Natural killer cell treated with Interleukin-12 subunit alpha and Interleukin-12 subunit beta and Interleukin-15 and Interleukin-18, amount 100 ng/mL, for 72 hours (primary cell): ENCODE measurements around the gene COG2. TPM values are rescaled to one million over a fixed set of nuclear protein-coding genes. Genes with fewer than 3 reads are reported as not detected.
"Not testable (repeated sequence)": the region's sequence is repeated elsewhere in the genome, so short reads cannot be mapped to it uniquely, and the experiment has no call there.

Experiments
- ATAC-seq, 2 donors: fragments of 150-1000 bp; cut with Tn5 transposase in 1 of 2; sonication (Bioruptor Pico), chemical (Tn5 transposase) in 1 of 2; 2 replicates each; pipeline ENCODE4 v1.10.0; 2021
- DNase-seq: peaks from one replicate; pipeline ENCODE4 v3.0.0; 2022; ENCODE audit warnings: low spot score
- H3K27ac Mint-ChIP-seq, 2 donors: 1 replicate in 1 of 2; 2 replicates in 1 of 2; pipeline ENCODE4 v1.8.0; 2022; ENCODE audit warnings: mixed read lengths in 2 of 2, mild to moderate bottlenecking in 1 of 2, moderate library complexity in 1 of 2
- H3K27me3 Mint-ChIP-seq, 2 donors: 1 replicate in 1 of 2; 2 replicates in 1 of 2; pipeline ENCODE4 v1.8.0; 2022; ENCODE audit warnings: mixed read lengths in 2 of 2
- H3K36me3 Mint-ChIP-seq: one replicate; pipeline ENCODE4 v1.8.0; 2022; ENCODE audit warnings: mixed read lengths
- H3K4me1 Mint-ChIP-seq, 2 donors: 1 replicate in 1 of 2; 2 replicates in 1 of 2; pipeline ENCODE4 v1.8.0; 2022; ENCODE audit warnings: low read depth in 2 of 2, mixed read lengths in 2 of 2, mild to moderate bottlenecking in 1 of 2
- H3K4me3 Mint-ChIP-seq: one replicate; pipeline ENCODE4 v1.8.0; 2022; ENCODE audit warnings: mixed read lengths
- H3K9me3 Mint-ChIP-seq: 2 replicates; pipeline ENCODE4 v1.8.0; 2022; ENCODE audit warnings: mixed read lengths
- total RNA-seq, 2 donors: library from RNA; stranded (reverse); gene quantifications; one replicate each; pipeline ENCODE4 v1.2.3, GENCODE V29; 2022

Gene COG2, protein sequence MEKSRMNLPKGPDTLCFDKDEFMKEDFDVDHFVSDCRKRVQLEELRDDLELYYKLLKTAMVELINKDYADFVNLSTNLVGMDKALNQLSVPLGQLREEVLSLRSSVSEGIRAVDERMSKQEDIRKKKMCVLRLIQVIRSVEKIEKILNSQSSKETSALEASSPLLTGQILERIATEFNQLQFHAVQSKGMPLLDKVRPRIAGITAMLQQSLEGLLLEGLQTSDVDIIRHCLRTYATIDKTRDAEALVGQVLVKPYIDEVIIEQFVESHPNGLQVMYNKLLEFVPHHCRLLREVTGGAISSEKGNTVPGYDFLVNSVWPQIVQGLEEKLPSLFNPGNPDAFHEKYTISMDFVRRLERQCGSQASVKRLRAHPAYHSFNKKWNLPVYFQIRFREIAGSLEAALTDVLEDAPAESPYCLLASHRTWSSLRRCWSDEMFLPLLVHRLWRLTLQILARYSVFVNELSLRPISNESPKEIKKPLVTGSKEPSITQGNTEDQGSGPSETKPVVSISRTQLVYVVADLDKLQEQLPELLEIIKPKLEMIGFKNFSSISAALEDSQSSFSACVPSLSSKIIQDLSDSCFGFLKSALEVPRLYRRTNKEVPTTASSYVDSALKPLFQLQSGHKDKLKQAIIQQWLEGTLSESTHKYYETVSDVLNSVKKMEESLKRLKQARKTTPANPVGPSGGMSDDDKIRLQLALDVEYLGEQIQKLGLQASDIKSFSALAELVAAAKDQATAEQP
- total RNA-seq: 10 to 100 TPM; 21.8 to 36.1 TPM

DNA sequence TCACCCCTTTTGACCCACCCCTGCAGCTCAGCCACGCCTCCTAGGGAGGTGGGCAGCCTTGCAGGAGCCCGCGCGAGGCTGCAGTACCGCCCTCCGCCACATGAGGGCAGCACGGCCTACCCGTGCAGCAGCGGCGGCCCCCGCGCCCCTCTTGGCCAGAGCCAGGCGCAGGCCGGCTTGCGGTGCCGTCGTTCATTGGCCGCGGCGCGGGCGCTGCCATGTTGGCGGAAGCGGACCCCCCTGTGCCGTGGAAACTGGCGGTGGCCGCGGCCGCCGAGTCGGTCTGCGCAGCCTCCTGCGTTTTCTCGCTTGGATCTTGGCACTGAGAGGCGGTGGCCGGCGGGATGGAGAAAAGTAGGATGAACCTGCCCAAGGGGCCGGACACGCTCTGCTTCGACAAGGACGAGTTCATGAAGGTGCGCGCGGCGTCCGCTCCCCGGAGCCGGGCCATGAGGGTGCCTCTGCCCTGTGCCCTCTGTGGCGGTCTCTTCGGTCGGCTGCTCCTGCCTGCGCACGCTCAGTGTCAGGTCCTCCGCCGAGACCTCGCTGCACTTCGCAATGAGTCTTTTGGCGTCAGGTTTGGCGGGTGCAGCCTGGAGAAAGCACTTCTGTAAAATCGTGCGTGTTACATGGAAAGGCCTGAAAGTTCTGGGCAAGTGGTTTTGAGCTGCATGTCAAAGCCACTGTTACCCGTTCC lies at the start of gene COG2:
TSS of gene COG2 (plus strand) at position 219 of the 697 bp plus-strand sequence. CDS start at position 345, 126 bp downstream.
- Mint-ChIP-seq H3K9me3 (no peaks in the 10 kb centered on the region), H3K4me3 (peak within 1 kb of the TSS; percentile 87), H3K36me3 (peaks cover 12% of the 10 kb centered on the region), H3K27me3 (peaks cover 16 to 29% of the 10 kb centered on the region in 2 donors), H3K4me1 (peaks cover 34 to 43% of the 10 kb centered on the region in 2 donors), H3K27ac (peak within 1 kb of the TSS; percentile 69 to 94)
- DNase-seq (peak; percentile 97), ATAC-seq (peak; percentile 97 to 99)

DNA sequence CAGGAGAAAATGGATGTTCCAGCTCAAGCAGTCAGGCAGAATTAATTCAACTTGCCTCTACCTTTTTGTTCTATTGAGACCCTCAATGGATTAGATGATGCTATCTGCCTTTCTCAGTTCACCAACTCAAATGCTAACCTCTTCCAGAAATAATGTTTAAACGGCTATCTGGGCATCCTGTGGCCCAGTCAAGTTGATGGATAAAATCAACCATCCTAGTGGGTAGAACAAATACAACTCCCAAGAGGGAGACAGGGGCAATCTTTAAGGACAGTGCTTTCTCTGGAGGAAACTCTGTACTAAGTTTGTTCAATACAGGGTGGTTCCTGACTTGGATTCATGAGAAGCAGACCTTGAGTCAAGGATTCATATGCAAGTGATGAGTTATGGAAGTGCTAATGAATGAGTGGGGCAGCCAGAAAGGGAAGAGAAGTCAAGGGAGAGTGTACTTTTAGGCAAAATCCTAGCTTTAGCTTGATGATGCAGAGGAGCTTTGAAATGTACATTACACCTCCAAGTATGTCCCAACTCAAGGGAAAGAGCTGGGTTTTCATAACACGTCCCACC lies 49.4 kb upstream of the COG2 start:
- H3K27ac Mint-ChIP-seq: no peak overlapping the region
- peaks cover 0 to 6% of the 10 kb centered on the region in 2 donors for H3K4me1 Mint-ChIP-seq
- H3K36me3 Mint-ChIP-seq: no peaks in the 10 kb centered on the region
- ATAC-seq: no peak
- no peak overlapping the region for H3K4me3 Mint-ChIP-seq
- no peaks in the 10 kb centered on the region for H3K9me3 Mint-ChIP-seq
- peaks cover 22 to 58% of the 10 kb centered on the region in 2 donors for H3K27me3 Mint-ChIP-seq
- no peak for DNase-seq

DNA sequence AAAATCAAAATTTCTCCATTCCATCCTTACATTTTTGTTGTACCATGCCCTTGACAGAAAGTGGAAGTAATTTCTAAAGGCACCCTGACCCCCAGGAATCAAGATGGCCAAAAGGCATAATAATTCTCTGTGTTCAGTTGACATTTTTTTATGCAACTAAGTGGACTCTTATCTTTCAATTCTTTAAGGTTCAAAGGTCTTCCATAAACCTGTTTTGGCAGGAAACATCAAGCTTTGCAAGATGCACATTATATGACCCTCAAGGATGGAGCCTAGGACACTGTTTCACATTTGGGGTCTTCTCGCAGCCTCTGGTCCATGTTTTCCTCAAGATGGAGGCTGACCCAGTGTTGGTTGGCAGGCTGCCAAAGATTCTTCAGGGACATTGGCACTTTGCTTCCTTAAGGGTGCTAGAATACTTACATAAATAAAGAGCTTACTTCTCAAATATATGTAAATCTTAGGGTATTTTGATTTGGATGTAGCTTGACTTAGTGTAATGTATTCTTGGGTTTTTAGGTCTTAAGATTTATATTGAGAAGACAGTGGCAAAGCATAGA lies 48.0 kb upstream of the COG2 start:
- Mint-ChIP-seq H3K4me3 (no peak overlapping the region), H3K9me3 (no peaks in the 10 kb centered on the region), H3K27me3 (peaks cover 18 to 53% of the 10 kb centered on the region in 2 donors), H3K27ac (no peak overlapping the region), H3K36me3 (no peaks in the 10 kb centered on the region), H3K4me1 (no peaks in the 10 kb centered on the region)
- DNase-seq (no peak), ATAC-seq (no peak)

DNA sequence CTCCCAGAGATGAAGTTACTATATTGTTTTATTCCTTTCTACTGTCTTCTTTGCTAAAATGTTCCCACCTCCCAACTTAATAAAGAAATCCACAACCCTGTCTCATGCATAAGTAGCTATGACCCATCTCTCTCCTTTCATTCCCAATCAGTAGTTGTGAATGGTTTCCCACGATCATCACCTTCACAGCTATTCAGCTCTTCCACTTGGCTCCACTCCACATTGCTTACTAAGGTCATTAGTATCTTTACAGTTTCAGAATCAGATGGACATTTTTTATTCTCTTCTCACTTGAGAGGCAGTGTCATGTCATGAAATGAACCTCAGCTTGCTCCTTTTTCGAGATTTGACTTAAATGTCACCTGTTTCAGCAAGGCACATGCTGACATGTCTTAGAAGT lies 47.1 kb upstream of the COG2 start:
- H3K4me1 Mint-ChIP-seq: no peaks in the 10 kb centered on the region
- DNase-seq (no peak), ATAC-seq (no peak)
- no peak overlapping the region for H3K4me3 Mint-ChIP-seq
- H3K27ac Mint-ChIP-seq: no peak overlapping the region
- H3K9me3 Mint-ChIP-seq: no peaks in the 10 kb centered on the region
- H3K27me3 Mint-ChIP-seq: peaks cover 18 to 50% of the 10 kb centered on the region in 2 donors
- no peaks in the 10 kb centered on the region for H3K36me3 Mint-ChIP-seq

DNA sequence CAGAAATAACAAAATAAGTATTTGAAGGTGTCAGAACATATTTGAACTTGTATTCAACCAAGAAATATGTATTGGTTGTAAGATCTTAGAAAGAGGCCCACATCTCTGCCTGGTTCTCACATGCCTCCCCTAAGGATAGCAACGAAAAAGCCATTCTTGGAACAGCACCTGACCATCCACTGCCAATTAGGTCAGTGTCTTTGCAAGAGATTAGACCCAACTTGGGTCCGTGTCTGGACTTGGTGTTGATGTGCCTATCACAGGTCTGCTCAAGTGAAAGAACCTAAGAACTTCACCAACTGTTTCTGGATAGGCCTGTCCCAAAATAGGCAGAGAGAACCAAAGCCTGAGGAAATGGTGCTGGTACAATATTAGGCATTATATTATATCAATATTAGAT lies 46.0 kb upstream of the COG2 start:
- ATAC-seq (no peak), DNase-seq (no peak)
- Mint-ChIP-seq H3K27me3 (peaks cover 18 to 49% of the 10 kb centered on the region in 2 donors), H3K27ac (no peak overlapping the region), H3K4me3 (no peak overlapping the region), H3K9me3 (no peaks in the 10 kb centered on the region), H3K4me1 (no peaks in the 10 kb centered on the region), H3K36me3 (no peaks in the 10 kb centered on the region)

DNA sequence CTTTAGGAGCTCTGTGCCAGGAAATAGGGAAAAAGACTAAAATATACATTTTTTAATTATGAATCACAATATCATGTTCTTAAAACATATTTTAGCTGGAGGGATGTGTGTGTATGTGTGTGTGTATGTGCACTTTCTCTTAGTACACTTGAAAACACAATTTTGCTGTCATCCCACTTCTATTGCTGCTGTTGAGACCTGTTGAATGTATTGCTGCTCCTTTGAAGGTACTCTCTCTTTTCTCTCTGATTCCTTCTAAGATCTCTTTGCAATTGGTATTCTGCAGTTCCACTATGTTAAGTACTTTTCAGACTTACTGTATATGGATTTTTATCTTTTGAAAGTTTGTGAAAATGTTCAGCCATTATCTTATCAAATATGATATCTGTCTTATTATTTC lies 43.5 kb upstream of the COG2 start:
- ATAC-seq (no peak), DNase-seq (no peak)
- Mint-ChIP-seq H3K9me3 (no peaks in the 10 kb centered on the region), H3K4me1 (no peaks in the 10 kb centered on the region), H3K36me3 (no peaks in the 10 kb centered on the region), H3K27ac (no peak overlapping the region), H3K27me3 (peaks cover 24 to 47% of the 10 kb centered on the region in 2 donors), H3K4me3 (no peak overlapping the region)

DNA sequence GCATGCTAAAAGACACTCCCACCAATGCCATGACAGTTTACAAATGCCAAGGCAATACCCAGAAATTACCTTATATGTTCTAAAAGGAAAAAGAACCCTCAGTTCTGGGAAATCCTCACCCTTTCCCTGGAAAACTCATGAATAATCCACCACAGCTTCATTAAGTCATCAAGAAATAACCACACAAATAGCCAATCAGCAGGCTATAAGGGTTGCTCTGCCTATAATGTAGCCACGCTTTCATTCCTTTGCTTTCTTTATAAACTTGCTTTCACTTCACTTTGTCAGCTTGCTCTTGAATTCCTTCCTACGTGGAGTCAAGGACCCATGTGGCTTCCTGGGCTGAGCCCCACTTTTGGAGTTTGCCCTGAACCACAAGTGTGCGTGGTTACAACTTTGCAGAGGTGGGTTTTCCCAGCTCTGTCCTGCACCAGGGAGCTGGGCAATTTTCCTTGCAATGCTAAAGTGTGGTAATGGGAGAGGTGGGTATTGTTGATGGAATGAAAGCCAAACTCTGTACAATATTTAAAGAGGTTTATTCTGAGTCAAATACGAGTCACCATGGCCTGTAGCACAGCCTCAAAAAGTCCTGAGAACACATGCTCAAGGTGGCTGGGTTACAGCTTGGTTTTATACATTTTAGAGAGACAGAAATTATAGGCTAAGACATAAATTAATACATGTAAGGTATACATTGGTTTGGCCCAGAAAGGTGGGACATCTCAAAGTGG lies 42.2 kb upstream of the COG2 start:
- no peak for ATAC-seq
- peaks cover 21 to 41% of the 10 kb centered on the region in 2 donors for H3K27me3 Mint-ChIP-seq
- no peak overlapping the region for H3K27ac Mint-ChIP-seq
- H3K4me3 Mint-ChIP-seq: no peak overlapping the region
- no peaks in the 10 kb centered on the region for H3K36me3 Mint-ChIP-seq
- no peaks in the 10 kb centered on the region for H3K9me3 Mint-ChIP-seq
- no peak for DNase-seq
- H3K4me1 Mint-ChIP-seq: no peaks in the 10 kb centered on the region

DNA sequence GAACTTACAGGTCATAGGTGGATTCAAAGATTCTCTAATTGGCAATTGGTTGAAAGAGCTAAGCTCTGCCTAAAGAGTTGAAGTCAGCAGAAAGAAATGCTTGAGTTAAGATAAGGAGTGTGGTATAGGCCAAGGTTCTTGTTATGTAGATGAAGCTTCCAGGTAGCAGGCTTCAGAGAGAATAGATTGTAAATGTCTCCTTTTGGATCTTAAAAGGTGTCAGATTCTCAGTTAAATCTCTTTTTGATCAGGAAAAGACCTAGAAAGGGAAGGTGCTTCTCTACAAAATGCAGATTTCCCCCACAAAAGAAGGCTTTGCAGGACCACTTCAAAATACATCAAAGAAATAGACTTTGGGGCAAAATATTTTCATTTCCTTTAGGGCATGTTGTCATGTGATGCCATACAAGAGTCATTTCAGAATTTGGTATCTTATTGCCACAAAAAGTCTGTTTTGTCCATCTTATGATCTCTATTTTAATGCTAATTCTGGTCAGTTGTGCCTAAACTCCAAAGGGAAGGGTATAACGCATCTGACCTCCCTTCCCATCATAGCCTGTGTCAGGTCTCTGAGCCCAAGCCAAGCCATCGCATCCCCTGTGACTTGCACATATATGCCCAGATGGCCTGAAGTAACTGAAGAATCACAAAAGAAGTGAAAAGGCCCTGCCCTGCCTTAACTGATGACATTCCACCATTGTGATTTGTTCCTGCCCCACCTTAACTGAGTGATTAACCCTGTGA lies 41.5 kb upstream of the COG2 start:
- H3K4me1 Mint-ChIP-seq, ATAC-seq, DNase-seq, H3K36me3 Mint-ChIP-seq, H3K9me3 Mint-ChIP-seq, H3K4me3 Mint-ChIP-seq, H3K27ac Mint-ChIP-seq: not testable (repeated sequence)
- H3K27me3 Mint-ChIP-seq: peaks cover 19 to 35% of the 10 kb centered on the region in 2 donors

DNA sequence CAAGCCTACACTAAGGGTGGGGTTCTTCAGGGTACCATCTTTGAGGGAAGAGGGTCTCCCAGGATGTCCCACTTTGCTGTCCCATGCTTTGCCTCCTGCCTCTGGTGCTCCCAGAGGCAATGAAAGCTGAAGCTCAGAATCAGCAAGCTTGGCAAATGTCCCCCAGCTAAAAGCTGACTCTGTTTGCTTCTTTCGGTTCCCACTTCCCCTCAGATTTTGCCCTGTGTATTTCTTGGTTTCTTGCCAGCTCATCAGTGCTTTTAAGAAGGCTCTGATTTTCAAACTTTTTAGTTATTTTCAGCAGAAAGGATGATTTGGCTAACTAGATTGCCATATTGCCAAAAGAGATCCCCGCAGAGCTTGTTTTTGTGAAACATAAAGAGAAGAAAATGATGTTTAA lies 33.1 kb upstream of the COG2 start:
- no peaks in the 10 kb centered on the region for H3K4me1 Mint-ChIP-seq
- no peak overlapping the region for H3K27ac Mint-ChIP-seq
- ATAC-seq: no peak
- H3K36me3 Mint-ChIP-seq: no peaks in the 10 kb centered on the region
- H3K4me3 Mint-ChIP-seq: no peak overlapping the region
- DNase-seq: no peak
- no peaks in the 10 kb centered on the region for H3K9me3 Mint-ChIP-seq
- H3K27me3 Mint-ChIP-seq: peaks cover 8 to 9% of the 10 kb centered on the region in 2 donors

DNA sequence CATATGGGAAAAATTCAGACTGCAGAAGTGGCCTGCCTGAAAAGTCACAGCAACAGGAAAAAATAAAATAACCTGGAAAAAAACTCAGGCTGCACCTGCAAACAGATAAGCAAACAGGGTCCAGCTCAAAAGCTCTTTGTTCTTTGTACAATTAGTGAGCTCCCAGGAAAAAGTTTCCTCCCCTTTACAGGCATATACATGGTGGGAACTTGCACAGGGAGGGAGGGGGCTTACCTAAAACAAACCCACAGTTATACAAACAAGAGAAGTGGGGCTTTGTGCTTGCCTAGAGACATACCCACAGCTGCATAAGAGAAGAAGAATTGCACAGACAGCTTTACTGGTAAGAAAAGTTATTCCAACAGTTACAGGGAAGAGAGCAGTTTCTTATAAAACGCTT lies 31.7 kb upstream of the COG2 start:
- Mint-ChIP-seq H3K27me3 (peaks cover 8 to 11% of the 10 kb centered on the region in 2 donors), H3K27ac (no peak overlapping the region), H3K9me3 (no peaks in the 10 kb centered on the region), H3K36me3 (no peaks in the 10 kb centered on the region), H3K4me3 (no peak overlapping the region), H3K4me1 (no peaks in the 10 kb centered on the region)
- no peak for ATAC-seq
- no peak for DNase-seq

DNA sequence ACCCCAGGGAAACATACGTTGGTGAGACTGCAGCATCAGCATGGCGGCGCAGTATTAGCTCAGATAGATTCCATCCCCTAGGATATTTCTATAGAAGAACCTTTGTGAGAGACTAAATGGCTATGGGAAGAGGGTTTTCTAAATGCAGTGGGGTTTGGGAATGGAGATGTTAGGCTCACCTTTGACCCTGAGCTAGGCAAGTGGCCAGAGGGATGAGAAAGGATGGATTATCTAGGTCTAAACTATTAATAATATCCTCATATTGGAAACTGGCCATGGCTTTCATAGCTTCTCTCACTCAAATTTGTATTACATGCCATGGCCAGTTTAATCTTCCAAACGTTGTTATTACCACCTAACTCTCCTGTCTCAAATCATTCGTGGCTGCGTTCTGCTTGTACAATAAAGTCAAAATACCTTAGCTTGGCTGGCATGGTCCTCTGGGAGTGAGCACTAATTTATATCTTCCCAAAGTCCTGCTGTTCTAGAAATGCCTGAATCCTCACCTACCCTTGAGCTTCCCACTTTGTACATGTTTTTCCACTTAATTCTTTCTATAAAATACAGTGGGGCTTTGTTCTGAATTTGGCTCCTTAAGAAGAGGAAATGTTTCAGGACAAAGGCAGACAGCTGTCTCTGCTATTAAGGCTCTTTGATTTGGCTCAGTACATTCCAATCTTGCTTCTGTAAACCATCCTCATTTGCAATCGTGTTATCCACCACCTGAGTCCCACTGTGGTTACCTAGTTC lies 31.0 kb upstream of the COG2 start:
- Mint-ChIP-seq H3K27ac (no peak overlapping the region), H3K9me3 (no peaks in the 10 kb centered on the region), H3K27me3 (peaks cover 12 to 18% of the 10 kb centered on the region in 2 donors), H3K4me3 (no peak overlapping the region), H3K36me3 (no peaks in the 10 kb centered on the region), H3K4me1 (no peaks in the 10 kb centered on the region)
- DNase-seq: no peak
- ATAC-seq: no peak

DNA sequence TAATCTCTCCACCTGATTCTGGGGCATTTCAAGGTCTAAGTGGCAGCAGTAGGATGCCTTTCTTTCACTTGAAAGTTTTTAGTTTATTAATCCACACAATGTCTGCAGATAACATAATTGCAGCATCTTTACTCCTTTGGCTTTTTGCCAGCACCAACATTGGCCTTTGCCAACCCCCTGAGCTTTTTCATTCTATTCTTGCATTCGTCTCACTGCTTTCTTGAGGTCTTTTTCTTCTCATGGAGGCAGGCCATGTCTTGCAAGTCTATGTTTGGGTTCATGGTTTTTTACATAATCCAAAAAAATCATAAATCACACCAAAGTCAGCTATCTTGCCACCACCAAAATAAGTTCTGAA lies 30.4 kb upstream of the COG2 start:
- no peak for ATAC-seq
- Mint-ChIP-seq H3K36me3 (no peaks in the 10 kb centered on the region), H3K27ac (no peak overlapping the region), H3K4me3 (no peak overlapping the region), H3K4me1 (no peaks in the 10 kb centered on the region), H3K9me3 (no peaks in the 10 kb centered on the region), H3K27me3 (peaks cover 13 to 21% of the 10 kb centered on the region in 2 donors)
- no peak for DNase-seq
